Measurements from ENCODE around the gene CDC42SE2. TPM values are rescaled to one million over a fixed set of nuclear protein-coding genes. Genes with fewer than 3 reads are reported as not detected.

Gene CDC42SE2
- total RNA-seq, 1 experiment from 2014 or later, result 23.2 TPM

DNA sequence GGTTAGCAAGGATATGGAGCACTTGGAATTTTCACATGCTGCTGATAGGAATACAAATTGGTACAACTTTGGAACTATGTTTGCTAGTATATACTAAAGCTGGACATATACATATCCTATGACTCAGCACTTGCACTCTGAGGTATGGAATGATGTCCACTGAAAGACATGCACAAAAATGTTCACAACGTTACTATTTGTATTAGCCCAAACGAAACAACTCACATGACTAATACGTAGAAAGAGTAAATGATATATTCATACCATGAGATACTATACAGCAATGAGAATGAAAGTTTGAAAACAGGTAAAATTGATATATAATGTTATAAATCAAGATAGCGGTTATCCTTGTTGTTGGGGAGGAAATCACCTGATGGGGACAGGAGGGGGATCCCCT, 45.5 kb upstream of the CDC42SE2 start:
- Histone ChIP-seq H3K56ac (ENCODE audit: insufficient read length, low read depth, low read length) (no peak overlapping the region), H3K23ac (ENCODE audit: insufficient read length, low read depth, low read length) (no peak overlapping the region), H3K9ac (ENCODE audit: extremely low read depth, insufficient read length, low read length) (no peak overlapping the region), H3K27ac (ENCODE audit: insufficient read length, low read depth, low read length) (no peak overlapping the region), H2BK5ac (ENCODE audit: insufficient read length, low read length) (no peak overlapping the region), H4K20me1 (ENCODE audit: control insufficient read depth, insufficient read depth, insufficient read length) (no peaks in the 10 kb centered on the region), H3K18ac (ENCODE audit: insufficient read length, low read depth, low read length) (no peak overlapping the region), H3K79me2 (ENCODE audit: insufficient read depth, low read length) (no peaks in the 10 kb centered on the region; the same call in 1 of the 2 replicates), H2BK12ac (ENCODE audit: insufficient read length, low read depth, low read length) (no peak overlapping the region), H3K9me3 (ENCODE audit: control insufficient read depth, low read depth, low read length) (no peaks in the 10 kb centered on the region), H3K79me1 (ENCODE audit: insufficient read depth, low read depth, low read length, poor library complexity, severe bottlenecking) (no peaks in the 10 kb centered on the region), H3K4me1 (ENCODE audit: insufficient read depth, low read length) (no peaks in the 10 kb centered on the region), H3K4ac (ENCODE audit: low read depth, low read length) (no peak overlapping the region), H4K8ac (replicated peaks; ENCODE audit: insufficient read length, low read depth, low read length) (no peak overlapping the region), H3K4me2 (ENCODE audit: insufficient read depth, insufficient read length, low read length) (no peak overlapping the region), H4K5ac (ENCODE audit: insufficient read length, low read depth, low read length) (no peak overlapping the region), H3T11ph (ENCODE audit: low read length) (no peak overlapping the region), H3K27me3 (ENCODE audit: insufficient read depth, low read length) (no peaks in the 10 kb centered on the region), H2BK120ac (ENCODE audit: low read depth, low read length, poor library complexity, severe bottlenecking) (no peak overlapping the region), H2BK15ac (ENCODE audit: low read depth, low read length) (no peak overlapping the region), H2AFZ (ENCODE audit: low read length) (no peak overlapping the region), H4K91ac (ENCODE audit: insufficient read length, low read depth, low read length) (no peak overlapping the region), H3K14ac (ENCODE audit: insufficient read depth, low read length) (no peak overlapping the region), H2AK5ac (ENCODE audit: insufficient read length, low read length) (no peak overlapping the region), H2BK20ac (ENCODE audit: low read depth, low read length, poor library complexity, severe bottlenecking) (no peak overlapping the region), H3K23me2 (ENCODE audit: insufficient read length, low read depth, low read length, poor library complexity, severe bottlenecking) (no peaks in the 10 kb centered on the region)
- DNase-seq, result no peak
- Mint-ChIP-seq H3K36me3 (ENCODE audit: insufficient read depth in 1 of 3, low read depth in 3 of 3) (no peaks in the 10 kb centered on the region; a peak in 1 of 7 replicates), H3K4me3 (no peak overlapping the region), H3K27ac (no peak overlapping the region), H3K4me1 (no peaks in the 10 kb centered on the region), H3K27me3 (ENCODE audit: low read depth) (no peaks in the 10 kb centered on the region), H3K9me3 (no peaks in the 10 kb centered on the region)
- no peak for TF ChIP-seq CTCF (conservative IDR thresholded peaks at IDR 0.05)
- WGBS (ENCODE audit: extremely low coverage, insufficient read length, low lambda C conversion rate), result no CpG with 5 or more reads among the region's 4 CpGs
